NCI-H1930 (cell line): ENCODE measurements around the gene CD28.

ENCODE experiments used
- DNase-seq, 2 experiments: peaks; one replicate each; lab custom pipeline; 2025; lab: John Stamatoyannopoulos, UW

CD28 gene

DNA sequence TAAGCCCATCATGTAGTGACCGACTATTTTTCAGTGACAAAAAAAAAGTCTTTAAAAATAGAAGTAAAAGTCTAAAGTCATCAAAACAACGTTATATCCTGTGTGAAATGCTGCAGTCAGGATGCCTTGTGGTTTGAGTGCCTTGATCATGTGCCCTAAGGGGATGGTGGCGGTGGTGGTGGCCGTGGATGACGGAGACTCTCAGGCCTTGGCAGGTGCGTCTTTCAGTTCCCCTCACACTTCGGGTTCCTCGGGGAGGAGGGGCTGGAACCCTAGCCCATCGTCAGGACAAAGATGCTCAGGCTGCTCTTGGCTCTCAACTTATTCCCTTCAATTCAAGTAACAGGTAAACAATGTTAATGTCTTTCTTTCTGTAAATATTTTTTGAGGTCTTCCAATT, at the start of gene CD28:
TSS of gene CD28 (plus strand) at position 237 of the 400 bp plus-strand sequence. CDS start at position 295, 58 bp downstream.
- DNase-seq, result no peak

- no peak for DNase-seq
Measured at GRCh38 chr2:203659331-203660049, 46.9 kb upstream of the CD28 start.

GRCh38 chr2:203660465-203660864, 46.0 kb upstream of the CD28 start:
- no peak for DNase-seq

GRCh38 chr2:203661279-203661908, 45.0 kb upstream of the CD28 start:
- no peak for DNase-seq

DNA sequence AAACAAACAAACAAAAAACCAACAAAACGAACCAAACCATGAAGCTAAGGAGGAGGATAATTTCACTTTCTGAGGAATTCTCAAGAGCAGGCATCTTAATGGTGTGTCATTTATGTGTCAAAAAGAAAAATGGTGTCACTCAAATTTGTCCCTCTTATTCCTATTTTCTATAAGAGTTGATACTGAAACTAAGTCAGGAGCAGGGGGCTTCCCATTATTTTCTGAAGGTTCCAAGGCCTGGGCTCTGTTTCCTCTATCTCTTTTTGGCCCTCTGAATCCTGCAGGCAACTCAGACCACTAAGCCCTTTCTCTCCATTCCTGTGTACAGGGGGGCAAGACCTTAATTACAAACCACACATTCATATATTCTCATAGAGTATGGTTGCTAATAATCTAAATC, 44.0 kb upstream of the CD28 start:
- no peak for DNase-seq

- DNase-seq, result no peak
Measured at GRCh38 chr2:203662951-203663350, 43.5 kb upstream of the CD28 start.

DNA sequence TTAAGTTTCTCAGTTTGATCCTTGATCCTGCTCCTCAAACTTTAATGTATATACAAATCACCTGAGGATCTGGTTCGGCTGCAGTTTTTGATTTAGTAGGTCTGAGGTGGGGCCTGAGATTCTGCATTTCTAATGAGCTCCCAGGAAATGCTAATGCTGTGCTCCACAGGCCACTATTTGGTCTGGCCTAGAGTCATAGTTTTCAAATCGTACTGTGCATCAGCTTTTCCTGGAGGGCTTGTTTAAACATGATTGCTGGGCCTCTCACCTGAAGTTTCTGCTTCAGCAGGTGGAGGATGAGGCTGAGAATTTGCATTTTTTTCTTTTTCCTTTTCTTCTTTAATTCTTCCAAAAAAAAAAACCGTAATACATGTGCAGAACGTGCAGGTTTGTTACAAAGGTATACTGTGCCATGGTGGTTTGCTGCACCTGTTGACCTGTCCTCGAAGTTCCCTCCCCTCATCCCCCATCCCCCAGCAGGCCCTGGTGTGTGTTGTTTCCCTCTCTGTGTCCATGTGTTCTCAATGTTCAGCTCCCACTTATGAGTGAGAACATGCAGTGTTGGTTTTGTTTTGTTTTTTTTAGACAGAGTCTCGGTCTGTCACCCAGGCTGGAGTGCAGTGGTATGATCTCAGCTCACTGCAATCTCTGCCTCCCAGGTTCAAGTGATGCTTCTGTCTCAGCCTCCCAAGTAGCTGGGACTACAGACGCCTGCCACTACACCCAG, 42.2 kb upstream of the CD28 start:
- no peak for DNase-seq

- no peak for DNase-seq
Measured at GRCh38 chr2:203667838-203668237, 38.6 kb upstream of the CD28 start.

DNA sequence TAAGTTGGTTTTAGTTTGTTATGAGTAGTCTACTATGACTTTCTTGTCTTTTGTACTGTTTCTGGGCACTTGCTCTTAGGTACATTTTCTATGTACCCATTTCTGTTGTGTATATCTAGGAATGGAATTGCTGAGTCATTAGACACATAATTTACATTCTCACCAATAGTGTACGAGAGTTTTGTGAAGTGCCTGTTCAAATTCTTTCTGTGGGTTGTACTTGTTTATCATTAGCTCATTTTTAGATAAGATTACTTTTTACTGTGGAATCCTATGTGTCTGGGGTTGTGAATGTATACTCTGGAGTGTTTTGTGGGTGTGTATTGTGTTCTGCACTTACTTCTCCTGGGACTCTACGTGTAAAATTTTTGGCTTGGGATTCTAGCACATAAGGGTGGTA, 36.6 kb upstream of the CD28 start:
- no peak for DNase-seq

DNA sequence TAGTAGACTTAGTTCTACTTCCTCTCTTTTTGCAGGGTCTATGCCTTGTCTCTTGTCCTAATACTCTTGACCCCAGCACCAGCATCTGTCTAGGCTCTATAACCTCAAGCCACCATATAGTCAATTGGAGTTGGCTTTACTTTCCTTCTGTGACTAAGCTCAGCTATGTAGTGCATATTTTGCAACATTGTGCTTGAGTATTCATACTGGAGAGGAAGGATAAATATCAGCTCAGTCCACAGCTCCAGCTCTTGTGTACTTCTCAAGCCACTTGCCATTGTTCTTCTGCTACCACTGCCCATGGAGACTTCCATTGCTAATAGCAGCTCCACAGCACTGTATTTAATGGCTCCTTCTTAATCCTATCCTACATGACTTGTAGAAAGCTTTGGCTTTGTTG, 35.5 kb upstream of the CD28 start:
- DNase-seq, result no peak

DNA sequence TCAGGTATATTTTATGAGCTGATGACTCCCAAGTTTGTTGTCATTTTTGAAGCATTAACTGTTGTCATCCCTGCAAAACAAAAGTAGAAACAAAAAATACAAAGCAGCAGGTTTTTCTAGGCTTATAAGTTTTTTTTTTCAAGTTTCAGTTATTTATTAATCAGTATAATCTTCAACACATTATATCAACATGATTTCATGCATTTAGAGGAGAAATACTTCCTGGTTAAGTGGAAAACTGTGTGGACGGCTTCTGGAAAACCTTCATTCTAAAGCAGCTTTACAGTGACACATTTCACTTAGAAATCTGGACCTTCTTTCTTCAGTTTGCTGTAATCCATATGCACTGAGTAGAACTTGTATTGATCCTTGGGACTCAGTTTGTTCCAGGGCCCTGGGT, 34.6 kb upstream of the CD28 start:
- DNase-seq, result no peak

GRCh38 chr2:203672856-203673255, 33.6 kb upstream of the CD28 start:
- no peak for DNase-seq

DNA sequence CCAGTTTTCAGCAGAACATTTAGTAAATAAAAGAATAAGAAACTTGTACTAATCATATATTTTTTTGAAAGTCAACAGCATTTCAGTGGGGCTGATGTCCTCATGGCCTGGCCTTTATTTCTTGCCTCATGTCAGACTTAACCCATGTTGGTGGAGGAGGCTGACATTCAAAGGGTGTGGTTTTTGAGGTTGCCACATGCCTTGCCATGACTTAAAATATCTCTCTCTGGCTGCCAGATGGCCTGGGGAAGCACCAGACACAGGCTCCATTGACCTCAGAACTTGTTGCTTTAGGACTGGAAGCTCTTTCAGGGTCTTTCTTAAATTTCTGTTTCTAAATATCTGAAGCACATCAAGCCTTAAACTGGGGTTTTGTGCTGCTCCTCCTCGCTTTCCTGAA, 32.5 kb upstream of the CD28 start:
- no peak for DNase-seq

DNA sequence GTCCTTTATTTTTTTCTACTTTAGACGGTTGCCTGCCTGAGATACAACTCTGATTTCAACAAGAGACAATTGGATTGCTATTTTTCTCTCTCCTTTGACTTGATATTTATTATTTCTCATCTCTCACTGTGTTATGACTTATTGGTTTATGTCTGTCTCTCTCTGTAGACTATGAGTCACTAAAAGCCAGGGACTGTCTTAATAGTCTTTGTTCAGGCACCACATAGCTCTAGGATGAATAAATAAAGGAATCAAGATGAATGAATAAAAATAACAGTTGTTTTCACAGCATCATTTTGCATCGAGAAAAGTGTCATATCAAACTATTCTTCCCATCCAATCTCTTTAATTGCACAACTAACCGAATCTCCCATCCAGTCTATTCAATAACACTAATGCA, 31.4 kb upstream of the CD28 start:
- DNase-seq, result peak; percentile 48 to 65

- no peak for DNase-seq
Measured at GRCh38 chr2:203678971-203679370, 27.5 kb upstream of the CD28 start.

DNA sequence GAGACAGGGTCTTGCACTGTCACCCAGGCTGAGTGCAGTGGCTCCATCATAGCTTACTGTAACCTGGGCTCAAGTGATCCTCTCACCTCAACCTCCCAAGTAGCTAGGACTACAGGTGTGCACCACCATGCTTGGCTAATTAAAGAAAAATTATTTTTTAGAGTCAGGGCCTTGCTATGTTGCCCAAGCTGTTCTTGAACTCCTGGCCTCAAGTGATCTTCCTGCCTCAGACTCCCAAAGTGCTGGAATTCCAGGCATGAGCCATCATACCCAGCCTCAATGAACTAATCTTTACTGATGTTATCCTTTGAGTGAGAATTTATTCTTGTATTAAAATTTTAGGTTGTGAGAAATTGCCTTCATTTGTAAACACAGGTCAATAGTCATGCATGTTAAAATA, 27.0 kb upstream of the CD28 start:
- no peak for DNase-seq

DNA sequence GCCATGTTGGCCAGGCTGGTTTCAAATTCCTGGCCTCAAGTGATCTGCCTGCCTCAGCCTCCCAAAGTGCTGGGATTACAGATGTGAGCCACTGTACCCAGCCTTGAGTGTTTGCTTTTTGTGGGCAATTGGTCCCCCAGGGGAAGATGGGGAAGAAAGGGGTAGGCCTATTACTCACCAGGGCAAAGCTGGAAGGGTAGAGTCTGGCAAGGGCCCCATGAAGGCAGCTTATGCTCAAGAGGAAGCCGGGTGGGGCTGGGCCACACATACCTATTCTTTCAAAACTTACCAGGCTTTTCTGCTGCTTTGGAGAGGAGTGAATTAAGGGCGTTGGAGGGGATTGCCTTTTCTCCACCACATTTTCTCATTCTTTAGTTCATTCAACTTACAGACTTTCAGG, 24.5 kb upstream of the CD28 start:
- DNase-seq, result no peak

DNA sequence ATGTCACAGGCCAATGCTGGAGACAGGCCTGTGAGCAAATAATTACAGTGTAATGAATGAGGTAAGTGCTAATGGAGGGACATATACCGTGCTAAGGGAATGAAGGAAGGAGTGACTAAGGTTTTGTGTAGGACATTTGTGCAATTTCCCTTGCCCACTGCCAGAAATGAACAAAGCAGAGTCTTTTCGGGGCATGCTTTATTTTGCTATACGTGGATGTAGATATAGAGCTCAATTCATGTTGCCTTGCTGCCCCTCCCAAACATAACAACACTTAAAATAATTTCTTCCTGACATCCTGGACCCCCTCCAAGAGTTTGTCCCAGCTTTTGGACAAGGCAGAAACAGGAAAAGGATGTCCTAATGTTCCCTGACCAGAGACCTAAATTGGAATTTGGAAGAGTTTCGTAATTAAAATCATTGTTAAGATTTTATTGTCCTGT, 23.7 kb upstream of the CD28 start:
- no peak for DNase-seq

- DNase-seq, result no peak
Measured at GRCh38 chr2:203683421-203683820, 23.0 kb upstream of the CD28 start.

- DNase-seq, result no peak
Measured at GRCh38 chr2:203683932-203684556, 22.4 kb upstream of the CD28 start.

- DNase-seq, result no peak
Measured at GRCh38 chr2:203685081-203685621, 21.3 kb upstream of the CD28 start.

DNA sequence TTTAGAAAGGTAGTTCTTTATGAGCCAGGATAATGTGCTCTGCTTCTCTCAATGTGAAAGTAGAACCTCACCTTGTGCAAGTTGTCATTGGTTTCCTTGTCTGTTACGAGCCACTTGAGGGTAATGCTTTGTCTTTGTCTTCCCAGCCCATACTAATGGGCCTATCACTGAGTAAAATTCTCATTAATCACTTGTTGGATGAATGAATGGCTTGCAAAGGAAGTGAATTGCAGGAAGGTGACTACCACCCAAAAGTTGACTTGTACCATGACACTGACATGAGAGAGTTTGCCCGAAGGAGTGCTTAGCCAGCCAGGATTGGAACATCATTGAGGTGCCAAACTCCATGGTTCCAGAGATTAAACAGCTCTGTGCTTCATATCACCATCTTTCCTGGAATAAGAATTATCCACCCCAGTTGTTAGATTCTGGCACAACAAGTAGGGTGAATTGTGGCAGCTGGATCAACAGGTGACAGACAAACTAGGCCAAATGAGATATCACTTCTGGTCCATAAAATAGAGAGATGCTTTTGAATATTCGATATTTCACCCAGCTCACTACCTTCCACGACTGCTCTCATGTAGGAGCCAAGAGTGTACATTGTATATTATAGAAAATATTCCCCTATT, 20.5 kb upstream of the CD28 start:
- DNase-seq, result no peak
